GM08714 (cell line): ENCODE data around the gene CACNA1H.
"Not testable (repeated sequence)": the region's sequence is repeated elsewhere in the genome, so short reads cannot be mapped to it uniquely, and the experiment has no call there.

ENCODE experiments used
- H3K4me3 ChIP-seq: fragments of 200-500 bp; sonication (Bioruptor generic); 2 replicates; pipeline ENCODE4 v1.5.1; 2014; ENCODE audit warnings: mild to moderate bottlenecking, low read length, inconsistent platforms
- ZNF274 ChIP-seq: IDR thresholded peaks from 2 replicates; pipeline ENCODE4 v1.6.1; 2012; ENCODE audit warnings: mild to moderate bottlenecking, low read depth, low read length

Gene CACNA1H

GRCh38 chr16:1189455-1189854, 36.5 kb downstream of the CACNA1H start:
- no peak for TF ChIP-seq ZNF274
- no peak overlapping the region for H3K4me3 ChIP-seq

- H3K4me3 ChIP-seq: not testable (repeated sequence)
Observed at GRCh38 chr16:1190789-1191188, 37.9 kb downstream of the CACNA1H start.

DNA sequence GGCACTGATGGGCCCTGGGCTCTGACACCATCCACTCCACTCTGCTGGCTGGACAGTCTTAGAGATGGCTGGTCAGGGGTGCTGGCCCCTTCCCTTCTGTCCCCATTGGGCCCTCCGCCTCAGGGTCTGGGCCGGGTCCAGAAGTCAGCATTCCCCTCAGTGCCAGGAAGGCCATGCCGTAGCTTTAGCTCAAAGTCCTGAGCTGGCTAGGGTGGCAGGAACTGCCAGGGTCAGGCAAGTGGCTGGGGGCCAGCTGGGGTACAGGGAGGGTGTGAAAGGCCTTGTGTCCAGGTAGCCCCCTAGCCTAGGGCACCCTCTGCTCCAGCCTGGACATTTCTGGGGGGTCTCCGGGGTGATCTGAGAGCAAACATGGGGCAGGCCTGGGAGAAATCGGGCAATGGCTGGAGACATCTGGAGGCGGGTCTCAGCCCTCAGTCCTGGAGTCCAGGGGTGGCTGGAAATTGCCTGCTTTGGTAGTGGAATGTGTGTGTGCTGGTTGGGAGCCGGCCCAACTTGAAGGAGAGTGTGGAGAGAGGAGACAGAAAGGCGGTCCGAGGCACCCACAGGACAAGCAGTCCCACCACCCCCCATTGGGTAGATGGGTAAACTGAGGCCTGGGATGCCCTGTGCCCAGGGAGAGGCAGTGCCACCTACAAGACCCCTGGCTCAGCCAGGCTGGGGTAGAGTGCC, 39.6 kb downstream of the CACNA1H start:
- no peak overlapping the region for H3K4me3 ChIP-seq
- TF ChIP-seq ZNF274: no peak

GRCh38 chr16:1193143-1193824, 40.4 kb downstream of the CACNA1H start:
- H3K4me3 ChIP-seq: no peak overlapping the region
- TF ChIP-seq ZNF274: no peak

DNA sequence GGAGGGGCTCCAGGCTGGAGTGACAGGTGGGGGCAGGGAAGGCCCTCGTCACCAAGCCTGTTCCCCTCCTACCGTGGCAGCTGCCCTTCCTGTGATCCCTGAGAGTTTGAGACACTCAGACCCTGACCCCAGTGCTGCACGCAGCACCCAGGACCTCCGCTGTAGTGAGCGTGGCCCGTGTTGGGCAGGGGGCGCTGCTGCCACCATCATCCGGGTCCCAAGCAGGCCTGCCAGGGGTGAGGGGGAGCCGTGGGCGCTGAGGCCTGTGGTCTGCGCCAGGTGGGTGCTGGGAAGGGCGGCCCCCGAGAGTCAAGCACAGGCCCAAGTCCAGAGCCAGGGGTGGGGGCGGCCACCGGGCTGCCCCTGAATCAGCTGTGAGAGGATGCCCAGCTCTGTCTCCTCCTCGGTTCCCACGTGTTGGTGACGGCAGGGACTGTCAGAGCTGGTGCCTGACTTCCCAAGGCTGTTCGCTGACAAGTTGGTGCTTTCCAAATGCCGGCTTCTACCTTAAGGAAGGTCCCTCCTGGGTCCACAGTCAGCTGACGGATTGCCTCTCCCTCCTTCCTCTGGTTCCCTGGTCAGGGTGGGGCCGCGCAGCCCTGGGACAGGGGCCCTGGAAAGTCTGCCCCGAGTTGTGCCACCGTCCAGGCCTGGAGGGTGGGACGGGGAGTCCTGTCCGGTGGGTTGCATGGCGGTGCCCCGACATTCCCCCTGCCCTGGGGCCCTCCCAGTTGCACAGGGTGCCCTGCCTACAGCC, 41.1 kb downstream of the CACNA1H start:
- no peak overlapping the region for H3K4me3 ChIP-seq
- TF ChIP-seq ZNF274: no peak

GRCh38 chr16:1194665-1195392, 41.9 kb downstream of the CACNA1H start:
- TF ChIP-seq ZNF274: no peak
- H3K4me3 ChIP-seq: no peak overlapping the region

DNA sequence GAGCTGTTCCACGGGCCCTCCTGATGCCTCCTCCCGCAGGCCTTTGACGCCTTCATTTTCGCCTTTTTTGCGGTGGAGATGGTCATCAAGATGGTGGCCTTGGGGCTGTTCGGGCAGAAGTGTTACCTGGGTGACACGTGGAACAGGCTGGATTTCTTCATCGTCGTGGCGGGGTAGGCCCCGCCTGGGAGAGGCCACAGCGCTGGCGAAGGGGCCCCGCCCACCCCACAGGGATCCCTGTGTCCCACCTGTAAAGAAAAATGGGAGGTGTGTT, 42.4 kb downstream of the CACNA1H start:
- H3K4me3 ChIP-seq: no peak overlapping the region
- TF ChIP-seq ZNF274: no peak

GRCh38 chr16:1196494-1196893, 43.6 kb downstream of the CACNA1H start:
- no peak for TF ChIP-seq ZNF274
- no peak overlapping the region for H3K4me3 ChIP-seq

- TF ChIP-seq ZNF274: no peak
- no peak overlapping the region for H3K4me3 ChIP-seq
Observed at GRCh38 chr16:1197237-1197866, 44.4 kb downstream of the CACNA1H start.

DNA sequence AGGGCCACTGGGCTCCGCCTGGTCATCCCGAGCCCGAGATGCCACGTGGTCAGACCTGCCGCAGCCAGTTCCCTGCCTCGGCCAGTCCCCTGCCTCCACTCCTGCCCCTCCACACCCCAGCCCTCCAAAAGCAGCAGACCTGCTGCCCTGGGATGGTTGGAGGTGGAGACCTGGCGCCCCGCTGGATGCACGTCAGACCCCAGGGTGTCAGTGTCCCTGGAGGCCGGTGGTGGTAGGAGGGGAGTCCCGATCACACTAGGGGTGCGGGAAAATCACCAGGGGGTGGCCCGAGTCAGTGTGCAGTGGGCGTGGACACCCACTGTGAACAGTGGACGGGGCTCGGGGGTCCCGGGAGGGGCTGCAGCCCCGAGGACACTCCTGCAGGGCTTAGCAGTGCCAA, 45.3 kb downstream of the CACNA1H start:
- no peak for TF ChIP-seq ZNF274
- no peak overlapping the region for H3K4me3 ChIP-seq

DNA sequence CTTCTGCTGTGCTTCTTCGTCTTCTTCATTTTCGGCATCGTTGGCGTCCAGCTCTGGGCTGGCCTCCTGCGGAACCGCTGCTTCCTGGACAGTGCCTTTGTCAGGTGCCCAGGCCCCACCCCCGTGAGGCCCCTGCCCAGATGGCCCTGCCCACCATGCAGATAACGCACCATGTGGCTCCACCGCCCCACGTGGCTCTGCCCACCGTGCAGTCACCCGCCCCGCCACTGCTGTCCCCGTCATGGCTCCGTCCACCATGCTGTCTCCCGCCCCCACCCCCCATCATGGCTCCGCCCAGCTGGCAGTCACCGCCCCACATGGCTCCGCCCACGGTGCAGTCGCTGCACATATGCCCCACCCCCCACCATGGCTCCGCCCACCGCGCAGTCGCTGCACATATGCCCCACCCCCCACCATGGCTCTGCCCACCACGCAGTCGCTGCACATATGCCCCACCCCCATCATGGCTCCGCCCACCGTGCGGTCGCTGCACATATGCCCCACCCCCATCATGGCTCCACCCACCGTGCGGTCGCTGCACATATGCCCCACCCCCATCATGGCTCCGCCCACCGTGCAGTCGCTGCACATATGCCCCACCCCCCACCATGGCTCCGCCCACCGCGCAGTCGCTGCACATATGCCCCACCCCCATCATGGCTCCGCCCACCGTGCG, 45.9 kb downstream of the CACNA1H start:
- H3K4me3 ChIP-seq: not testable (repeated sequence)

DNA sequence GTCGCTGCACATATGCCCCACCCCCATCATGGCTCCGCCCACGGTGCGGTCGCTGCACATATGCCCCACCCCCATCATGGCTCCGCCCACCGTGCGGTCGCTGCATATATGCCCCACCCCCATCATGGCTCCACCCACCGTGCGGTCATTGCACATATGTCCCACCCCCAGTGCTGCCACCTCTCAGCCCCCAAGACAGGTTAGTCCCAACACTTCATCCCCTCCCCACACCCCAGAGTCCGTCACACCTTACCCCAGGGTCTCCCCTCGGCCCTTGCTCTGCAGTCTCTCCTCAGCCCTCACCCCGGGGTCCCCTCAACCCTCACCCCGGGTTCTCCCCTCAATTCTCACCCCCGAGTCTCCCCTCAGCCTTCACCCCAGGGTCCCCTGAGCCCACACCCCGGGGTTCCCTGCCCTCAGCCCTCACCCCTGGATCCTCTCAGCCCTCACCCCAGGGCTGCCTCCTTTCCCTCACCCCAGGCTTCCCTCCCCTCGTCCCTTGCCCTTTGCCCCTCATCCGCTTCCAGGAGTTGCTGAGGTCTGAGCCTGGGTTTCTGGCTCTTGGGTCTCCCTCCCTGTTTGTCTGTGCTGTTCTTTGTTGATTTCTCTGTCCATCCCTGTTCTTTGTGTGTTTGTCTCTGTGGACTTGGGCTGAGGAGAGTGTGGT, 46.6 kb downstream of the CACNA1H start:
- TF ChIP-seq ZNF274: no peak

GRCh38 chr16:1200014-1200627, 47.2 kb downstream of the CACNA1H start:
- H3K4me3 ChIP-seq: no peak overlapping the region
- no peak for TF ChIP-seq ZNF274

More for the DNA sequence above, 46.6 kb downstream of the CACNA1H start:
- H3K4me3 ChIP-seq: no peak overlapping the region
